Measurements from ENCODE around the gene RSRC1.

DNA sequence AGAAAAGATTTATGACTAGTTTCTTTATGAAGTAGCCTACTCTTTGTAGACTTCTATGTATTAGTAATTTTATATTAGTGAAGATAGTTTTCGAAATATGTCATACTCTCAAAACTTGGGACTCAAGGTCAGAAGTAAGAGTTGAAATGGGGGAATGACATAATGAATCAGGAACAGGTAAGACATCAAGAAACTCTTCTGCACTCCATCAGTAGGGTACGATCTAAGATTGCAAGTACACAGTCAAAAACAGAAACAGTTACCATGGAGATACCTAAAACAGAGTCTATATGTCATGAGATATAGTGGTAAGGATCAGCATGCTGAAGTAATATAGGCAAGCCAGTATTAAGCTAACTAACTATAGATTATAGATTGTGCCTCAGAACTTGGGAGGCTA lies 274.1 kb downstream of the RSRC1 start:
- TF ChIP-seq, protein P1, sequence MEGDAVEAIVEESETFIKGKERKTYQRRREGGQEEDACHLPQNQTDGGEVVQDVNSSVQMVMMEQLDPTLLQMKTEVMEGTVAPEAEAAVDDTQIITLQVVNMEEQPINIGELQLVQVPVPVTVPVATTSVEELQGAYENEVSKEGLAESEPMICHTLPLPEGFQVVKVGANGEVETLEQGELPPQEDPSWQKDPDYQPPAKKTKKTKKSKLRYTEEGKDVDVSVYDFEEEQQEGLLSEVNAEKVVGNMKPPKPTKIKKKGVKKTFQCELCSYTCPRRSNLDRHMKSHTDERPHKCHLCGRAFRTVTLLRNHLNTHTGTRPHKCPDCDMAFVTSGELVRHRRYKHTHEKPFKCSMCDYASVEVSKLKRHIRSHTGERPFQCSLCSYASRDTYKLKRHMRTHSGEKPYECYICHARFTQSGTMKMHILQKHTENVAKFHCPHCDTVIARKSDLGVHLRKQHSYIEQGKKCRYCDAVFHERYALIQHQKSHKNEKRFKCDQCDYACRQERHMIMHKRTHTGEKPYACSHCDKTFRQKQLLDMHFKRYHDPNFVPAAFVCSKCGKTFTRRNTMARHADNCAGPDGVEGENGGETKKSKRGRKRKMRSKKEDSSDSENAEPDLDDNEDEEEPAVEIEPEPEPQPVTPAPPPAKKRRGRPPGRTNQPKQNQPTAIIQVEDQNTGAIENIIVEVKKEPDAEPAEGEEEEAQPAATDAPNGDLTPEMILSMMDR (IDR thresholded peaks at IDR 0.05; ENCODE audit: insufficient read depth, low read length, poor library complexity, severe bottlenecking) = no peak
- no peak for TF ChIP-seq EZH2phosphoT487 (conservative IDR thresholded peaks at IDR 0.05; ENCODE audit: low read length)

All from SU-DHL-6 (cell line).